Gastrocnemius medialis (tissue), 4 donors: ENCODE measurements around the gene KRTAP19-5.

Experiments used
- POLR2A ChIP-seq, 2 donors: fragments of 450-650 bp; IDR thresholded peaks; one replicate each; pipeline ENCODE4 v1.6.1; 2017; ENCODE audit warnings: antibody characterized with exemption in 2 of 2, mild to moderate bottlenecking in 2 of 2, moderate library complexity in 2 of 2
- TF ChIP-seq, protein P1 (sequence below), 5 experiments: fragments of 450-650 bp in 3 of 5; fragments of 200-600 bp in 2 of 5; sonication (generic) in 2 of 5; IDR thresholded peaks in 4 of 5; conservative IDR thresholded peaks in 1 of 5; 1 replicate in 4 of 5; 2 replicates in 1 of 5; pipeline ENCODE4 v1.5.1; 2016 to 2019; ENCODE audit warnings: antibody characterized with exemption in 5 of 5, mild to moderate bottlenecking in 3 of 5, moderate library complexity in 3 of 5

DNA sequence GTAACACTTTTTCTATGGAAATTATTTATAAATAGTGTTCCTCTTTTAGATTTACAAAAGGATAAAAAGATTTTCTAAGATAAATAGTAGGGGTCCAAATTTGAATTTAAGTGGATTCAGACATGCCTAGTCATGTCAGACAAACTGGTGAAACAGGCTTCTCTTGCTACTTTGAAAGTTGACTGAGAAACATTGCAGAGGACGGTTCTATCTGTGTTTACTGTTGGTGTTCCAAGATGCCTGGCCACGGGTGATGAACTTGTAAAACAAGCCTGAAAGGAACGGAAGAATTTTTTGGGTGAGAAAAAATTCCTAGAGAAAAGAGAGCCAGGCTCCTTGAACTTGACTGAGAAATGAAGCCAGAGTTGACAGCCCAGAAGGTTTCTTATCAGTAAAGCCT, 23.9 kb downstream of the KRTAP19-5 start:
- TF ChIP-seq, protein P1, sequence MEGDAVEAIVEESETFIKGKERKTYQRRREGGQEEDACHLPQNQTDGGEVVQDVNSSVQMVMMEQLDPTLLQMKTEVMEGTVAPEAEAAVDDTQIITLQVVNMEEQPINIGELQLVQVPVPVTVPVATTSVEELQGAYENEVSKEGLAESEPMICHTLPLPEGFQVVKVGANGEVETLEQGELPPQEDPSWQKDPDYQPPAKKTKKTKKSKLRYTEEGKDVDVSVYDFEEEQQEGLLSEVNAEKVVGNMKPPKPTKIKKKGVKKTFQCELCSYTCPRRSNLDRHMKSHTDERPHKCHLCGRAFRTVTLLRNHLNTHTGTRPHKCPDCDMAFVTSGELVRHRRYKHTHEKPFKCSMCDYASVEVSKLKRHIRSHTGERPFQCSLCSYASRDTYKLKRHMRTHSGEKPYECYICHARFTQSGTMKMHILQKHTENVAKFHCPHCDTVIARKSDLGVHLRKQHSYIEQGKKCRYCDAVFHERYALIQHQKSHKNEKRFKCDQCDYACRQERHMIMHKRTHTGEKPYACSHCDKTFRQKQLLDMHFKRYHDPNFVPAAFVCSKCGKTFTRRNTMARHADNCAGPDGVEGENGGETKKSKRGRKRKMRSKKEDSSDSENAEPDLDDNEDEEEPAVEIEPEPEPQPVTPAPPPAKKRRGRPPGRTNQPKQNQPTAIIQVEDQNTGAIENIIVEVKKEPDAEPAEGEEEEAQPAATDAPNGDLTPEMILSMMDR (IDR thresholded peaks at IDR 0.05 in 4 of 5, conservative IDR thresholded peaks at IDR 0.05 in 1 of 5): no peak
- TF ChIP-seq POLR2A (IDR thresholded peaks at IDR 0.05): no peak
